ENCODE measurements around the gene GALNTL6. TPM values are rescaled to one million over a fixed set of nuclear protein-coding genes. Genes with fewer than 3 reads are reported as not detected.

Gene GALNTL6
- total and polyA plus RNA-seq, 2 of the 4 experiments (the other 2 are of a cell fraction) = under 0.01 TPM; not detected in 1

GRCh38 chr4:172979332-172979731, 1166.1 kb downstream of the GALNTL6 start:
- no peaks in the 10 kb centered on the region for H3K9me1 ChIP-seq (ENCODE audit: insufficient read depth, low read length)
- H3K4me3 ChIP-seq (ENCODE audit: insufficient read depth, low read depth, low read length) = no peak overlapping the region
- in situ Hi-C loops (cut with MboI; ENCODE audit: low sequenced_read_pairs) = no loop called here
- no peak overlapping the region for H3K4ac ChIP-seq (ENCODE audit: low read depth, low read length)
- no peak overlapping the region for H2AK5ac ChIP-seq (ENCODE audit: low read depth, low read length)
- peaks cover 5% of the 10 kb centered on the region for H3K9me3 ChIP-seq (ENCODE audit: control insufficient read depth, insufficient read depth, low read length)
- ATAC-seq (ENCODE audit: low read depth) (no peak), DNase-seq (no peak)
- H2BK5ac ChIP-seq (ENCODE audit: low read depth, low read length, poor library complexity, severe bottlenecking) = no peak overlapping the region
- H3K14ac ChIP-seq (replicated peaks; ENCODE audit: low read depth, low read length) = no peak overlapping the region
- no peak for TF ChIP-seq RAD21 (IDR thresholded peaks at IDR 0.05; ENCODE audit: low read length)
- no peak for TF ChIP-seq RFX5 (IDR thresholded peaks at IDR 0.05; ENCODE audit: low read depth, low read length)
- TF ChIP-seq CEBPB (IDR thresholded peaks at IDR 0.05; ENCODE audit: low read depth, low read length) = no peak
- no peak for TF ChIP-seq MXI1 (IDR thresholded peaks at IDR 0.05; ENCODE audit: borderline replicate concordance, low read depth, low read length)
- no peak for TF ChIP-seq MAFK (IDR thresholded peaks at IDR 0.05; ENCODE audit: low read depth, low read length)
- TF ChIP-seq USF2 (IDR thresholded peaks at IDR 0.05; ENCODE audit: low read depth, low read length) = no peak
- TF ChIP-seq SMC3 (IDR thresholded peaks at IDR 0.05; ENCODE audit: low read depth, low read length) = no peak
- TF ChIP-seq BHLHE40 (IDR thresholded peaks at IDR 0.05; ENCODE audit: low read depth, low read length) = no peak
- TF ChIP-seq MAZ (IDR thresholded peaks at IDR 0.05; ENCODE audit: borderline replicate concordance, low read depth, low read length) = no peak
- no peak for TF ChIP-seq POLR2A (IDR thresholded peaks at IDR 0.05; ENCODE audit: low read depth, low read length)
- TF ChIP-seq CTCF (conservative IDR thresholded peaks at IDR 0.05; ENCODE audit: low read depth, low read length) = no peak
- no peak for TF ChIP-seq ELK1 (IDR thresholded peaks at IDR 0.05; ENCODE audit: borderline replicate concordance, low read depth, low read length)
- no peak for TF ChIP-seq CHD1 (IDR thresholded peaks at IDR 0.05; ENCODE audit: low read depth, low read length)
- intact Hi-C loops (cut with micrococcal nuclease) = no loop called here
- H2BK15ac ChIP-seq (ENCODE audit: low read depth, low read length) = no peak overlapping the region
- H3K27me3 ChIP-seq (ENCODE audit: control insufficient read depth, insufficient read depth, low read length) = peaks cover 11% of the 10 kb centered on the region
- H2BK120ac ChIP-seq (ENCODE audit: low read depth, low read length) = no peak overlapping the region
- H4K8ac ChIP-seq (ENCODE audit: low read depth in 2 of 2, low read length in 2 of 2) = no peak overlapping the region
- no peak overlapping the region for H3K18ac ChIP-seq (ENCODE audit: low read depth, low read length)
- no peak overlapping the region for H3K9ac ChIP-seq (ENCODE audit: low read depth, low read length)
- ChIA-PET POLR2A (ENCODE audit: unreplicated experiment) (no interaction called here), CTCF (no interaction called here)
- no peaks in the 10 kb centered on the region for H4K20me1 ChIP-seq (ENCODE audit: insufficient read depth, low read length)
- H4K91ac ChIP-seq (ENCODE audit: insufficient read depth, low read depth, low read length) = no peak overlapping the region
- H2AK9ac ChIP-seq (replicated peaks; ENCODE audit: low read depth, low read length, poor library complexity) = no peak overlapping the region
- peaks cover 2% of the 10 kb centered on the region; the same call in 1 of the 2 replicates for H3K4me1 ChIP-seq (ENCODE audit: control insufficient read depth, insufficient read depth, low read length)
- no peak overlapping the region for H3K4me2 ChIP-seq (ENCODE audit: low read depth, low read length)
- no peaks in the 10 kb centered on the region for H3K79me1 ChIP-seq (ENCODE audit: low read depth in 1 of 2, low read length in 2 of 2)
- H3K36me3 ChIP-seq (ENCODE audit: control insufficient read depth, insufficient read depth, low read length) = no peaks in the 10 kb centered on the region
- H3K27ac ChIP-seq (ENCODE audit: insufficient read depth, low read length) = no peak overlapping the region
- dilution Hi-C loops (cut with HindIII; ENCODE audit: low sequenced_read_pairs, unreplicated experiment) = no loop called here
- BruUV-seq (replicated peaks) = no TSS peak
- no peak overlapping the region for H2BK20ac ChIP-seq (ENCODE audit: low read depth, low read length)
- H4K5ac ChIP-seq (ENCODE audit: low read depth, low read length) = no peak overlapping the region
- H3K23ac ChIP-seq (ENCODE audit: low read depth, low read length) = no peak overlapping the region
- no peak overlapping the region for H2AFZ ChIP-seq (replicated peaks; ENCODE audit: low read length, poor library complexity)
- H3K56ac ChIP-seq (ENCODE audit: extremely low read depth, insufficient read depth, low read length) = no peak overlapping the region
- WGBS, 2 experiments (ENCODE audit: extremely low coverage in 2 of 2, insufficient read length in 1 of 2) = no CpG with 5 or more reads among the region's 1 CpG
